OCI-LY7 (cell line): ENCODE measurements around the gene TMPRSS7. TPM values are rescaled to one million over a fixed set of nuclear protein-coding genes. Genes with fewer than 3 reads are reported as not detected.
A peak's percentile ranks its signal among the peaks of the same experiment; 100 is the strongest.

Experiments used
- BruUV-seq: library from RNA; stranded (reverse); fragments of 400-500 nt; replicated peaks from 2 replicates; lab custom pipeline; 2021; lab: Mats Ljungman, UMichigan
- CTCF ChIA-PET: fragments of 300-600 bp; sonication (Branson Sonifier 250); formaldehyde crosslinking; loops from one replicate; lab custom pipeline; 2022; ENCODE audit warnings: antibody characterized with exemption; ENCODE audit not compliant: unreplicated experiment; lab: Charles Lee
- POLR2A ChIA-PET: fragments of 300-600 bp; sonication (Branson Sonifier 250); formaldehyde crosslinking; loops from one replicate; lab custom pipeline; 2022; ENCODE audit warnings: antibody characterized with exemption; lab: Charles Lee
- DNase-seq: peaks from one replicate; pipeline ENCODE4 v3.0.0-alpha.2; 2015; ENCODE audit warnings: low spot score
- H2AFZ ChIP-seq: fragments of 200-600 bp; sonication (generic), shearing (Covaris generic); 2 replicates; pipeline ENCODE4 v1.6.1; 2014; ENCODE audit warnings: mild to moderate bottlenecking, antibody characterized with exemption, low read length, moderate library complexity
- H3K27ac ChIP-seq: fragments of 200-600 bp; sonication (generic); 2 replicates; pipeline ENCODE4 v1.5.1; 2014; ENCODE audit warnings: mixed run types, low read depth, mild to moderate bottlenecking, moderate library complexity, low read length, inconsistent platforms; ENCODE audit not compliant: poor library complexity, severe bottlenecking
- H3K36me3 ChIP-seq: fragments of 200-600 bp; sonication (generic); 2 replicates; pipeline ENCODE4 v1.6.1; 2014; ENCODE audit warnings: mild to moderate bottlenecking, antibody characterized with exemption, low read length, moderate library complexity, mixed read lengths; ENCODE audit not compliant: insufficient read depth
- H3K4me1 ChIP-seq: fragments of 200-600 bp; sonication (generic); 2 replicates; pipeline ENCODE4 v1.5.1; 2014; ENCODE audit warnings: mild to moderate bottlenecking, low read length; ENCODE audit not compliant: insufficient read depth, poor library complexity, severe bottlenecking
- H3K4me2 ChIP-seq: fragments of 200-600 bp; sonication (generic); 2 replicates; pipeline ENCODE4 v1.6.1; 2014; ENCODE audit warnings: mild to moderate bottlenecking, low read length
- H3K4me3 ChIP-seq: fragments of 200-600 bp; sonication (generic); 2 replicates; pipeline ENCODE4 v1.5.1; 2014; ENCODE audit warnings: mild to moderate bottlenecking, low read depth, low read length; ENCODE audit not compliant: poor library complexity, severe bottlenecking
- H3K79me2 ChIP-seq: fragments of 200-600 bp; sonication (generic); 2 replicates; pipeline ENCODE4 v1.6.1; 2016; ENCODE audit warnings: low read depth, mild to moderate bottlenecking, low read length, moderate library complexity, mixed read lengths; ENCODE audit not compliant: insufficient read depth
- H3K9me2 ChIP-seq: fragments of 200-600 bp; sonication (generic); 2 replicates; pipeline ENCODE4 v1.6.1; 2016; ENCODE audit warnings: mild to moderate bottlenecking, low read length, mixed read lengths; ENCODE audit not compliant: insufficient read depth
- H3K9me3 ChIP-seq: fragments of 200-600 bp; sonication (generic); 2 replicates; pipeline ENCODE4 v1.6.1; 2014; ENCODE audit warnings: mild to moderate bottlenecking, mixed run types, low read length, mixed read lengths
- H4K20me1 ChIP-seq: fragments of 200-600 bp; sonication (generic); 2 replicates; pipeline ENCODE4 v1.6.1; 2014; ENCODE audit warnings: mild to moderate bottlenecking, antibody characterized with exemption, low read length, moderate library complexity, mixed read lengths; ENCODE audit not compliant: insufficient read depth
- CTCF ChIP-seq: fragments of 200-600 bp; sonication (generic); conservative IDR thresholded peaks from 2 replicates; pipeline ENCODE4 v1.5.1; 2014; ENCODE audit warnings: mild to moderate bottlenecking, antibody characterized with exemption, low read length, moderate library complexity, mixed read lengths
- EZH2phosphoT487 ChIP-seq: fragments of 200-600 bp; sonication (generic); IDR thresholded peaks from 2 replicates; pipeline ENCODE4 v1.6.1; 2018; ENCODE audit warnings: low read depth, borderline replicate concordance, mild to moderate bottlenecking, mixed run types, antibody characterized with exemption, low read length, moderate library complexity, mixed read lengths
- intact Hi-C: fragments of 100-400 bp; cut with micrococcal nuclease; formaldehyde crosslinking; loops from one replicate; pipeline ENCODE4 v1.10.0; 2022; ENCODE audit not compliant: unreplicated experiment
- total RNA-seq, 2 experiments: library from RNA; depleted of rRNA in 1 of 2; stranded (reverse); fragments of >200 nt in 1 of 2; shearing (Covaris generic) in 1 of 2; gene quantifications; 2 replicates each; pipeline ENCODE4 v1.2.3, GENCODE V29; 2014 to 2022

The TMPRSS7 gene
- total RNA-seq, 2 experiments from 2014 or later, result not detected

- Histone ChIP-seq H3K9me3 (no peaks in the 10 kb centered on the region), H3K9me2 (no peaks in the 10 kb centered on the region), H2AFZ (peak overlapping the region; percentile 96), H3K36me3 (no peaks in the 10 kb centered on the region), H3K79me2 (no peaks in the 10 kb centered on the region), H3K4me2 (peak overlapping the region; percentile 61), H3K4me3 (no peak overlapping the region), H3K27ac (no peak overlapping the region), H4K20me1 (no peaks in the 10 kb centered on the region), H3K4me1 (peaks cover 9% of the 10 kb centered on the region)
- POLR2A ChIA-PET, result interaction anchor here (1.0 to 1.2 kb wide), 3 partner anchors 46 to 184 kb away, joined by 3 to 5 read pairs (median 3); no protein-coding TSS in a partner anchor
- BruUV-seq, result no TSS peak
- DNase-seq, result peak; percentile 88
- intact Hi-C loops, result loop anchor here (1.0 kb wide), 3 partner anchors 54 to 326 kb away; no protein-coding TSS in a partner anchor
- CTCF ChIA-PET, result interaction anchor here (1.0 to 1.1 kb wide), 2 partner anchors 54 to 325 kb away, joined by 3 read pairs; no protein-coding TSS in a partner anchor
- TF ChIP-seq EZH2phosphoT487 (no peak), CTCF (peak; percentile 98)
Measured at GRCh38 chr3:112043621-112044201, 9.2 kb downstream of the TMPRSS7 start.

GRCh38 chr3:112046599-112046998 is 12.1 kb downstream of the TMPRSS7 start:
- no peaks in the 10 kb centered on the region for H3K79me2 ChIP-seq
- intact Hi-C loops, result no loop called here
- no peak overlapping the region for H3K27ac ChIP-seq
- H4K20me1 ChIP-seq, result no peaks in the 10 kb centered on the region
- no peaks in the 10 kb centered on the region for H3K4me1 ChIP-seq
- ChIA-PET CTCF (no interaction called here), POLR2A (interaction anchor here (1.8 kb wide), 1 partner anchor 68 kb away, joined by 3 read pairs; the partner anchor contains the start of gene ABHD10)
- no peak overlapping the region for H3K4me2 ChIP-seq
- H3K9me3 ChIP-seq, result no peaks in the 10 kb centered on the region
- DNase-seq, result no peak
- H3K36me3 ChIP-seq, result no peaks in the 10 kb centered on the region
- H3K4me3 ChIP-seq, result no peak overlapping the region
- no TSS peak for BruUV-seq
- H2AFZ ChIP-seq, result no peak overlapping the region
- no peaks in the 10 kb centered on the region for H3K9me2 ChIP-seq
- no peak for TF ChIP-seq EZH2phosphoT487
- TF ChIP-seq CTCF, result no peak

DNA sequence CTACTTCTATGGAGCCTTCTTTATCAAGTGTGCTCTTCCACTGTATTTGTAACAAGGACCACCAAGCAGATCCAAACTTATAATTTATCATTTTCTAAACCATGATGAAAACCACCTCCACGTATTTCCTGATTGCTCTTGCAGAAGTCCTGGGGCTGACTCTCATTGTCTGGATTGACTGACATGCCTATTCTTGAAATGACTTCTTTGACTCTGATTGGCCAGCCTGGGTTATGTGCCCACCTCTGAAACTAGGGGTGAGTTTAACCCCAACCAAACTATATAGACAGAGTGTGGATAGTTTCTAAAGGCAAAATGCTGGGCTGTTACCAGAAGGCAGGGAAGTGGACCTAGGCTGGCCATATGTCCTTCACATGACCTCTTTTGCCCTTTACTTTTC is 12.7 kb downstream of the TMPRSS7 start:
- no TSS peak for BruUV-seq
- H3K9me3 ChIP-seq, result no peaks in the 10 kb centered on the region
- no peaks in the 10 kb centered on the region for H3K9me2 ChIP-seq
- H2AFZ ChIP-seq, result peak overlapping the region; percentile 40; the same call in 1 of the 2 replicates
- H3K36me3 ChIP-seq, result no peaks in the 10 kb centered on the region
- no peak for TF ChIP-seq CTCF
- no peak for TF ChIP-seq EZH2phosphoT487
- no peaks in the 10 kb centered on the region for H3K79me2 ChIP-seq
- H3K27ac ChIP-seq, result no peak overlapping the region
- intact Hi-C loops, result no loop called here
- ChIA-PET CTCF (no interaction called here), POLR2A (no interaction called here)
- no peak overlapping the region for H3K4me3 ChIP-seq
- H4K20me1 ChIP-seq, result no peaks in the 10 kb centered on the region
- no peaks in the 10 kb centered on the region for H3K4me1 ChIP-seq
- H3K4me2 ChIP-seq, result no peak overlapping the region
- no peak for DNase-seq
